Adrenal gland (tissue), 5 donors: ENCODE results near the gene SPAG4.

Experiments used
- POLR2A ChIP-seq, 2 donors: fragments of 450-650 bp; IDR thresholded peaks; one replicate each; pipeline ENCODE4 v1.6.1; 2017; ENCODE audit warnings: antibody characterized with exemption in 2 of 2, mild to moderate bottlenecking in 2 of 2, moderate library complexity in 1 of 2
- TF ChIP-seq, protein P1 (sequence below), 6 experiments: fragments of 450-650 bp in 4 of 6; fragments of 200-600 bp in 2 of 6; sonication (generic) in 1 of 6; IDR thresholded peaks; 1 replicate in 5 of 6; 2 replicates in 1 of 6; pipeline versions ENCODE4 v1.5.1 to v1.8.0; 2016 to 2021; ENCODE audit warnings: antibody characterized with exemption in 6 of 6, mild to moderate bottlenecking in 2 of 6, moderate library complexity in 1 of 6
- donor health status: DM: no; HTN: no; CAD: no.

DNA sequence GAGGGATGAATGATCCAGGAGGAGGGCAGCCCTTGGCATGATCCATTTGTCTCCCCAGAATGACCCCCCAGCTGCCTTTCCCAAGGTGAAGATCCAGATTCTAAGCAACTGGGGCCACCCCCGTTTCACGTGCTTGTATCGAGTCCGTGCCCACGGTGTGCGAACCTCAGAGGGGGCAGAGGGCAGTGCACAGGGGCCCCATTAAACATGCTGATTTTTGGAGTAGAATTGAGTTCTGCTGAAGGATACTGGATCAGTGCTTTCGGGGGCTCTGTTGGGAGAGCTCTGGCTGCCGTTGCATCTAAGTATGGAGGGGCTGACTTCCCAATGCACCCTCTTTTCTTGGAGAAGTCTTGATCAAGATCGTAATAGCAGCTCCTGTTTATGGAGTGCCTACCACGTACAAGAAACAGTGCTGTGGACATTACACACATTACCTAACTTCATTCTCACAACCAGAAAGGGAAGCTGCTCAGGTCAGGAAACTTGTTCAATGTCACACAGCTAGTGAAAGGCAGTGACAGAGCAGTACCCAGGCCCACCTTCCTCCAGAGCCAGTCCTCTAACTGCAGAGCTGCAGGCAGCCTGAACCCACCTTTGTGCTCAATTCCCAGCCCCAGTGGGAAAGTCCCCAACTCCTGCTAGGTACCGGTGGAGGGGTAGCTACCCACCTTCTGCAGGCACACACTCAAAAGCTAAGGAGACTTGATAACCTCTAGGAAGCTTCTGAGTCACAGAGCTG, 5.4 kb downstream of the SPAG4 start:
- TF ChIP-seq, protein P1, sequence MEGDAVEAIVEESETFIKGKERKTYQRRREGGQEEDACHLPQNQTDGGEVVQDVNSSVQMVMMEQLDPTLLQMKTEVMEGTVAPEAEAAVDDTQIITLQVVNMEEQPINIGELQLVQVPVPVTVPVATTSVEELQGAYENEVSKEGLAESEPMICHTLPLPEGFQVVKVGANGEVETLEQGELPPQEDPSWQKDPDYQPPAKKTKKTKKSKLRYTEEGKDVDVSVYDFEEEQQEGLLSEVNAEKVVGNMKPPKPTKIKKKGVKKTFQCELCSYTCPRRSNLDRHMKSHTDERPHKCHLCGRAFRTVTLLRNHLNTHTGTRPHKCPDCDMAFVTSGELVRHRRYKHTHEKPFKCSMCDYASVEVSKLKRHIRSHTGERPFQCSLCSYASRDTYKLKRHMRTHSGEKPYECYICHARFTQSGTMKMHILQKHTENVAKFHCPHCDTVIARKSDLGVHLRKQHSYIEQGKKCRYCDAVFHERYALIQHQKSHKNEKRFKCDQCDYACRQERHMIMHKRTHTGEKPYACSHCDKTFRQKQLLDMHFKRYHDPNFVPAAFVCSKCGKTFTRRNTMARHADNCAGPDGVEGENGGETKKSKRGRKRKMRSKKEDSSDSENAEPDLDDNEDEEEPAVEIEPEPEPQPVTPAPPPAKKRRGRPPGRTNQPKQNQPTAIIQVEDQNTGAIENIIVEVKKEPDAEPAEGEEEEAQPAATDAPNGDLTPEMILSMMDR (IDR thresholded peaks at IDR 0.05), result no peak
- TF ChIP-seq POLR2A (IDR thresholded peaks at IDR 0.05), result no peak
